ENCODE data around the gene C19orf67. TPM values are rescaled to one million over a fixed set of nuclear protein-coding genes. Genes with fewer than 3 reads are reported as not detected.

Gene C19orf67
- polyA plus RNA-seq, 6 donors from 2014 or later = not detected

- Mint-ChIP-seq H3K4me1 (no peaks in the 10 kb centered on the region), H3K36me3 (no peaks in the 10 kb centered on the region), H3K27me3 (no peaks in the 10 kb centered on the region), H3K9me3 (no peaks in the 10 kb centered on the region), H3K27ac (no peak overlapping the region), H3K4me3 (no peak overlapping the region)
- no peak for ATAC-seq (ENCODE audit: low read depth in 2 of 2)
- no peak for DNase-seq
Observed at GRCh38 chr19:14102102-14102696, 16.6 kb upstream of the C19orf67 start.

DNA sequence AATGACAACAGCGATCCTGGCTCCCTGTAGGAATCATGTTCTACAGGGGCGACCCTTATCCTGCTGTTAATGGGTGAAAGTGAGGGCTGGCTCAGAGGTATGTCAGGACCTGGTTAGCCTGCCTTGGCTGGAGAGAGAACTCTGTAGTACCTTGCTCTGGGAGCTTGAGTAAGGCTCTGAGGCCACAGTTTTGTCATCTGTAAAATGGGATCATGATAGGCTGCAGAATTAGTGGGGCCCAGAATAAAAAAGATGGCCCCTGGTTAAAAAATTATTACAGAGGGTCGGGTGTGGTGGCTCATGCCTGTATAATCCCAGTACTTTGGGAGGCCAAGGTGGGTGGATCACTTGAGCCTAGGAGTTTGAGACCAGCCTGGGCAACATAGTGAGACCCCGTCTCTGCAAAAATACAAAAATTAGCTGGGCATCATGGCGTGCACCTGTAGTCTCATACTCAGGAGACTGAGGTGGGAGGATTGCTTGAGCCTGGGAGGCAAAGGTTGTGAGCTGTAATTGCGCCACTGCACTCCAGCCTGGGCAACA, 15.5 kb upstream of the C19orf67 start:
- Mint-ChIP-seq H3K27me3 (no peaks in the 10 kb centered on the region), H3K27ac (no peak overlapping the region), H3K4me1 (no peaks in the 10 kb centered on the region), H3K36me3 (no peaks in the 10 kb centered on the region), H3K9me3 (no peaks in the 10 kb centered on the region), H3K4me3 (no peak overlapping the region)
- ATAC-seq (ENCODE audit: low read depth in 2 of 2) (no peak), DNase-seq (no peak)

DNA sequence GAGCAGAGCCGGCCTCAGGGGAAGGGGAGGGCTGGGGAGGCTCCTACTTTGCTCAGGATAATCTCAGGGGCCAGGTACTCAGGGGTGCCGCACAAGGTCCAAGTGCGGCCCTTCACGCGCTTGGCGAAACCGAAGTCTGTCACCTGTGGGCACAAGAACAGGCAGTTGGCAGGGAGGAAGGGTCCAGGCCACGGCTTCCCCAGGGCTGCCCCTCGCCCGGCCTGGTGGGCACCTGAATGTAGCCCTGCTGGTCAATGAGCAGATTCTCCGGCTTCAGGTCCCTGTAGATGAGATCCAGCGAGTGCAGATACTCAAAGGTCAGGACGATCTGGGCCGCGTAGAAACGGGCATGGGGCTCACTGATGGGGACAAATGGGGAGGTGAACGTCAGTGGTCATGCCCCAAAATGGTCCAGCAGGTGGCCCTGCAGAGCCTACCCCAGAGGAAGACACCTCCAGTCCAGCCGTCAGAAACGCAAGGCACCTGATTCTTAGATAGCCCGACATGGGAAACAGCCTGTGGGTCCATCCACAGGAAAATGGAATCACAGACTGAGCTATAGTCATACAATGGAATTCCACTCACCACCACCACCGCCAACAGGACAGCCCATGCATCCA, 12.1 kb upstream of the C19orf67 start:
- Mint-ChIP-seq H3K27ac (peak overlapping the region in 1 of 6 donors; percentile 30), H3K4me3 (peak overlapping the region in 1 of 8 donors; percentile 38), H3K36me3 (no peaks in the 10 kb centered on the region), H3K27me3 (no peaks in the 10 kb centered on the region), H3K9me3 (peaks cover 0 to 6% (median 4%) of the 10 kb centered on the region in 7 donors), H3K4me1 (peaks cover 0 to 4% (median 0%) of the 10 kb centered on the region in 3 donors)
- ATAC-seq (ENCODE audit: low read depth in 2 of 2) = no peak
- DNase-seq = no peak

DNA sequence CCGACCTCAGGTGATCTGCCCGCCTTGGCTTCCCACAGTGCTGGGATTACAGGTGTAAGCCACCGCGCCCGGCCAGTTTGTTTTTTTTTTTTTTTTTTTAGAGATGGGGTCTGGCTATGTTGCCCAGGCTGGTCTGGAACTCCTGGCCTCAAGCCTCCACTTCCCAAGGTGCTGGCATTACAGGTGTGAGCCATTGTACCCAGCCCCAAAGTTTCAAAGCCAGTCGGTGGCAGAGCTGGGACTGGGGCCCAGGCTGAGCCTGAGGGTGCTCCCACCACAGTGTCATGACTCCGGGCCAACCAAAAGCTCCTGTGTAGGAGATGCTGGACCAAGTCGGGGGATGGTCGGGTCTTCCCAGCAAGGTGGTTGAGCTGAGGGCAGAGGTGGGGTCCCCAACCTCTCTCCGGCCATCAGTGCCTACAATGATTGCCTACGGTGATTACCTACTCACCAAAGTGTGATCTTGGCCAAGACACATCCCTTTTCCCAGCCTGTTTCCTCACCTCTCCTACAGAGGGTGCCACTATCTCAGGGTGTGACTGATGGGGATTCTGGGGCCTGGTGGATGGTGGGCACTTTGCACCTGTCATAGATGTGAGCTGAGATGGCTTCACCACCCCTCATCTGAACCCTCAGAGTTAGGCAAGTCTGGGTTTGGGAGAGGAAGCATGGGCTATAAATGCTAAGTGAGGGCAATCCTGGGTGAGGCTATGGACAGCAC, 10.8 kb upstream of the C19orf67 start:
- Mint-ChIP-seq H3K4me1 (peaks cover 9 to 14% (median 10%) of the 10 kb centered on the region in 3 donors), H3K27ac (no peak overlapping the region), H3K9me3 (peaks cover 0 to 8% (median 4%) of the 10 kb centered on the region in 7 donors), H3K36me3 (peaks cover 0 to 2% of the 10 kb centered on the region in 2 donors), H3K4me3 (no peak overlapping the region), H3K27me3 (no peaks in the 10 kb centered on the region)
- no peak for ATAC-seq (ENCODE audit: low read depth in 2 of 2)
- DNase-seq = no peak

GRCh38 chr19:14094854-14095253, 9.3 kb upstream of the C19orf67 start:
- H3K27me3 Mint-ChIP-seq = no peaks in the 10 kb centered on the region
- ATAC-seq (ENCODE audit: low read depth in 2 of 2) (no peak), DNase-seq (no peak)
- peaks cover 0 to 4% of the 10 kb centered on the region in 2 donors for H3K36me3 Mint-ChIP-seq
- H3K27ac Mint-ChIP-seq = peak overlapping the region in 3 of 6 donors; percentile 8 to 34 (median 30)
- H3K4me3 Mint-ChIP-seq = peak overlapping the region in 2 of 8 donors; percentile 75 to 79
- peaks cover 0 to 8% (median 4%) of the 10 kb centered on the region in 7 donors for H3K9me3 Mint-ChIP-seq
- H3K4me1 Mint-ChIP-seq = peaks cover 10 to 15% (median 12%) of the 10 kb centered on the region in 3 donors

GRCh38 chr19:14093117-14093823, 7.7 kb upstream of the C19orf67 start:
- peak overlapping the region in 2 of 6 donors; percentile 16 to 75 for H3K27ac Mint-ChIP-seq
- peaks cover 7 to 8% of the 10 kb centered on the region in 2 donors for H3K36me3 Mint-ChIP-seq
- ATAC-seq (ENCODE audit: low read depth in 2 of 2) (no peak), DNase-seq (no peak)
- H3K4me3 Mint-ChIP-seq = peak overlapping the region in 7 of 8 donors; percentile 4 to 86 (median 41)
- H3K9me3 Mint-ChIP-seq = peaks cover 0 to 9% (median 4%) of the 10 kb centered on the region in 7 donors
- H3K4me1 Mint-ChIP-seq = peaks cover 14 to 20% (median 18%) of the 10 kb centered on the region in 3 donors
- no peaks in the 10 kb centered on the region for H3K27me3 Mint-ChIP-seq

GRCh38 chr19:14091813-14092462, 6.4 kb upstream of the C19orf67 start:
- Mint-ChIP-seq H3K27me3 (no peaks in the 10 kb centered on the region), H3K4me1 (peaks cover 14 to 20% (median 18%) of the 10 kb centered on the region in 3 donors), H3K27ac (peak overlapping the region; percentile 97 to 100 (median 100)), H3K9me3 (peaks cover 0 to 9% (median 4%) of the 10 kb centered on the region in 7 donors), H3K36me3 (peaks cover 7 to 8% of the 10 kb centered on the region in 2 donors), H3K4me3 (peak overlapping the region; percentile 89 to 100 (median 99))
- peak; percentile 13 to 16 for ATAC-seq (ENCODE audit: low read depth in 2 of 2)
- DNase-seq = no peak

- peak overlapping the region; percentile 89 to 100 (median 99) for H3K4me3 Mint-ChIP-seq
- peaks cover 14 to 20% (median 18%) of the 10 kb centered on the region in 3 donors for H3K4me1 Mint-ChIP-seq
- DNase-seq (peak; percentile 83), ATAC-seq (ENCODE audit: low read depth in 2 of 2) (peak; percentile 55 to 59)
- peak overlapping the region; percentile 97 to 100 (median 100) for H3K27ac Mint-ChIP-seq
- H3K27me3 Mint-ChIP-seq = no peaks in the 10 kb centered on the region
- H3K9me3 Mint-ChIP-seq = peaks cover 0 to 9% (median 4%) of the 10 kb centered on the region in 7 donors
- H3K36me3 Mint-ChIP-seq = peaks cover 7 to 8% of the 10 kb centered on the region in 2 donors
Observed at GRCh38 chr19:14091081-14091812, 5.7 kb upstream of the C19orf67 start.

DNA sequence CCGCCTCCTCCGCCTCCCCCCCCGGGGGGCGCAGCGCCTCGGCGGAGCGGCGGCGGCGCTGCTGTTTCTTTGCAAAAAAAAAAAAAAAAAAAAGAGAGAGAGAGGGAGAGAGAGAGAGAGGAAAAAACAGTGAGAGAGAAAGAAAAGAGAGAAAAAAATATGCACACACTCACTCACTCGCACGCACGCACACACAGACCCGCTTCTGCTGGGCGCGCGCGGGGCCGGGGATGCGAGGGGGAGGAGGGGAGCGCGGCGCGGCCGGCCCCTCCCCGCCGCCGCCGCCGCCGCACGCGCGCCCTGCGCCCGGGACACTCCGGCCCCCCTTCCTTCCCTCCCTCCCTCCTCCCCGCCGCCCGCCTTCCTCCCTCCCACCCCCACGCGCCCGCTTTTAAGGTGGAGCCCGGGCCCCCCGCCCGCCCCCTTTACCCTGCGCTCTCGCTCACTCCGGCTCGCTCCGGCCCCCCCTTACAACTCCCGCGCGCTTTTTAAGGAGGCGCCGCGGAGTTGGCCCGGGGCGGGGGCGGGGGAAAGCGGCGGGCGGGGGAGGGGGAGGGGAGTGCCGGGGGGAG, 5.0 kb upstream of the C19orf67 start, which contains the start of gene SAMD1:
Gene SAMD1, minus strand, starts transcription at position 243 of the 572 bp plus-strand sequence.
- DNase-seq = peak; percentile 74
- Mint-ChIP-seq H3K36me3 (peaks cover 7 to 8% of the 10 kb centered on the region in 2 donors), H3K4me3 (peak within 1 kb of the TSS; percentile 89 to 100 (median 99)), H3K27me3 (no peaks in the 10 kb centered on the region), H3K27ac (peak within 1 kb of the TSS; percentile 97 to 100 (median 100)), H3K9me3 (peaks cover 0 to 9% (median 4%) of the 10 kb centered on the region in 7 donors), H3K4me1 (peaks cover 14 to 20% (median 18%) of the 10 kb centered on the region in 3 donors)
- ATAC-seq (ENCODE audit: low read depth in 2 of 2) = peak; percentile 48 to 53

DNA sequence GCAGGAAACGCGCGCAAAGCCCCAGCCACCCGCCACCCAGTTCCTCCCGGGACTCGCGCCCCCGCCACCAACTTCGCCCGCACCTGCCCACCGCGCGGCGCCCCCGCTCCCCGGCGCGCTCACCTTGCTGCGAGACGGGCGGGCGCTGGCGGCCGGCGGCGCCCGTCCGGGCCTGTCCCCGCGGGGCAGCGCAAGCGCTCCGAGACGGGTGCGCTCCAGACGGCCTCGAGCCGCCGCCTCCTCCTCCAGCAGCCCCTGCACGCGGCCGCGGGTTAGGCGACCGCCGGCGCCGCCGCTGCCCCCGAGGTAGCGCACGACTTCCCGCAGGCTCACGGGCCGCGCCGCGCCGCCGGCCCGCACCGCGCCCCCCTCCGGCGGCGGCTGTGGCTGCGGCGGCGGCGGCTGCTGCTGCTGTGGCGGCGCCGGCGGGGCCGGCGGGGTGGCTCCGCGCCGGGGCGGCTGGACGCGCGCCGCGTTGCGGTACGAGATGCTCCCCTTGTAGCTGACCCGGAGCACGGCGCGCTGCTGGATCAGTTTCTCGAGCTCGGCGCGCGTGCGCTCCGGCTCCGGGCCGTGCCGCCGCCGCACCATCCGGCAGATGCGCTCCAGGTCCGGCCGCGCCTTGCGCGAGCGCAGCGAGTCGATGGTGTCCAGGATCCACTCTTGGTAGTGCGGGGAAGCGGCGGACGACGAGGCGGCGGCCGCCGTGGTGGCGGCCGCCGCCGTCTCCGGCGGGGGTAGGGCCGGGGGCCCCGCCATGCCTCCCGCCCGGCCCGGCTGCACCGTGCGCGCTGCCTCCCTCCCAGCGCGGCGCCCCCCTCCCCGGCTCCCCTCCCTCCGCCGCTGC, 4.3 kb upstream of the C19orf67 start:
- Mint-ChIP-seq H3K9me3 (peaks cover 0 to 9% (median 4%) of the 10 kb centered on the region in 7 donors), H3K36me3 (peaks cover 7 to 8% of the 10 kb centered on the region in 2 donors), H3K27me3 (no peaks in the 10 kb centered on the region), H3K4me1 (peaks cover 14 to 20% (median 18%) of the 10 kb centered on the region in 3 donors), H3K4me3 (peak overlapping the region; percentile 81 to 99 (median 89)), H3K27ac (peak overlapping the region in 4 of 6 donors; percentile 77 to 96 (median 84))
- DNase-seq (peak; percentile 46), ATAC-seq (ENCODE audit: low read depth in 2 of 2) (peak; percentile 8 to 15)

GRCh38 chr19:14089412-14089661, 3.8 kb upstream of the C19orf67 start:
- H3K4me3 Mint-ChIP-seq = peak overlapping the region; percentile 10 to 99 (median 87)
- H3K4me1 Mint-ChIP-seq = peaks cover 14 to 18% (median 15%) of the 10 kb centered on the region in 3 donors
- DNase-seq (peak; percentile 25), ATAC-seq (ENCODE audit: low read depth in 2 of 2) (no peak)
- H3K9me3 Mint-ChIP-seq = peaks cover 0 to 9% (median 4%) of the 10 kb centered on the region in 7 donors
- H3K27me3 Mint-ChIP-seq = no peaks in the 10 kb centered on the region
- peak overlapping the region in 4 of 6 donors; percentile 50 to 96 (median 84) for H3K27ac Mint-ChIP-seq
- peaks cover 7 to 8% of the 10 kb centered on the region in 2 donors for H3K36me3 Mint-ChIP-seq

Data from naive B cell (primary cell).